HepG2 (cell line): ENCODE results near the gene GPATCH8. TPM values are rescaled to one million over a fixed set of nuclear protein-coding genes. Genes with fewer than 3 reads are reported as not detected.

ENCODE experiments used
- CEBPZ ChIP-seq: IDR thresholded peaks from 2 replicates; pipeline ENCODE4 v1.6.1; 2012; ENCODE audit warnings: low read length, improper control_type of control experiment
- CREBL2 ChIP-seq: sonication (generic); formaldehyde crosslinking; IDR thresholded peaks from 2 replicates; pipeline ENCODE4 v1.8.1; 2023; ENCODE audit warnings: missing genetic modification reagents, mild to moderate bottlenecking, borderline replicate concordance
- GTF3A ChIP-seq: sonication (generic); formaldehyde crosslinking; conservative IDR thresholded peaks from 2 replicates; pipeline ENCODE4 v1.4.0; 2020; ENCODE audit warnings: mild to moderate bottlenecking, missing genetic modification reagents
- HDAC1 ChIP-seq: sonication (generic); formaldehyde crosslinking; IDR thresholded peaks from 2 replicates; pipeline ENCODE4 v1.5.1; 2020; ENCODE audit warnings: mild to moderate bottlenecking, missing genetic modification reagents
- HOMEZ ChIP-seq: IDR thresholded peaks from 2 replicates; pipeline ENCODE4 v1.6.1; 2016; ENCODE audit warnings: low read depth
- KDM2A ChIP-seq: sonication (generic); formaldehyde crosslinking; IDR thresholded peaks from 2 replicates; pipeline ENCODE4 v1.4.0; 2020; ENCODE audit warnings: low read depth, missing genetic modification reagents, borderline replicate concordance
- MTF2 ChIP-seq: sonication (generic); formaldehyde crosslinking; IDR thresholded peaks from 2 replicates; pipeline ENCODE4 v1.5.0; 2020; ENCODE audit warnings: missing genetic modification reagents, borderline replicate concordance
- NFE2L1 ChIP-seq: sonication (generic); formaldehyde crosslinking; IDR thresholded peaks from 2 replicates; pipeline ENCODE4 v1.4.0; 2020; ENCODE audit warnings: missing genetic modification reagents, mild to moderate bottlenecking, borderline replicate concordance
- POLR2AphosphoS5 ChIP-seq: IDR thresholded peaks from 2 replicates; pipeline ENCODE4 v1.6.1; 2012; ENCODE audit warnings: low read depth, low read length
- ZNF263 ChIP-seq: sonication (generic); formaldehyde crosslinking; IDR thresholded peaks from 2 replicates; pipeline ENCODE4 v1.4.0; 2020; ENCODE audit warnings: missing genetic modification reagents
- ZNF282 ChIP-seq: fragments of 450-650 bp; IDR thresholded peaks from 2 replicates; pipeline ENCODE4 v1.6.1; 2018; ENCODE audit not compliant: partially characterized antibody
- ZNF567 ChIP-seq: sonication (generic); formaldehyde crosslinking; IDR thresholded peaks from 2 replicates; pipeline ENCODE4 v1.8.1; 2023; ENCODE audit warnings: mild to moderate bottlenecking, missing genetic modification reagents, borderline replicate concordance
- ZSCAN25 ChIP-seq: sonication (generic); formaldehyde crosslinking; IDR thresholded peaks from 2 replicates; pipeline ENCODE4 v1.8.0; 2022; ENCODE audit warnings: mild to moderate bottlenecking, missing genetic modification reagents
- polyA plus RNA-seq, 8 experiments: library from polyadenylated mRNA; depleted of rRNA in 3 of 8; stranded (reverse) in 7 of 8; unstranded in 1 of 8; fragments of >200 nt; fragmentation: Illumina TruSeq in 4 of 8; extraction: Trizol in 4 of 8; gene quantifications; 2 replicates each; pipeline versions ENCODE4 v1.2.1 to v1.2.3, GENCODE V29; 2011 to 2016; ENCODE audit warnings: low read depth in 4 of 8, missing spikeins in 1 of 8, mixed read lengths in 1 of 8; ENCODE audit not compliant: insufficient read depth in 1 of 8
- total RNA-seq, 5 experiments: library from RNA; depleted of rRNA; stranded (reverse); fragments of >200 nt; fragmentation: Illumina TruSeq; extraction: Trizol; gene quantifications; 2 replicates each; pipeline ENCODE4 v1.2.3, GENCODE V29; 2016; ENCODE audit warnings: low read depth in 1 of 5
- TF ChIP-seq, protein P1 (sequence below): sonication (generic); formaldehyde crosslinking; IDR thresholded peaks from 2 replicates; pipeline ENCODE4 v1.8.0; 2022; ENCODE audit warnings: mild to moderate bottlenecking, missing genetic modification reagents

Gene GPATCH8
- total and polyA plus RNA-seq, 2 of the 13 experiments (the other 11 are each of a cell fraction or from before 2014, with no cell fraction given), result 20.7 to 21.5 TPM

DNA sequence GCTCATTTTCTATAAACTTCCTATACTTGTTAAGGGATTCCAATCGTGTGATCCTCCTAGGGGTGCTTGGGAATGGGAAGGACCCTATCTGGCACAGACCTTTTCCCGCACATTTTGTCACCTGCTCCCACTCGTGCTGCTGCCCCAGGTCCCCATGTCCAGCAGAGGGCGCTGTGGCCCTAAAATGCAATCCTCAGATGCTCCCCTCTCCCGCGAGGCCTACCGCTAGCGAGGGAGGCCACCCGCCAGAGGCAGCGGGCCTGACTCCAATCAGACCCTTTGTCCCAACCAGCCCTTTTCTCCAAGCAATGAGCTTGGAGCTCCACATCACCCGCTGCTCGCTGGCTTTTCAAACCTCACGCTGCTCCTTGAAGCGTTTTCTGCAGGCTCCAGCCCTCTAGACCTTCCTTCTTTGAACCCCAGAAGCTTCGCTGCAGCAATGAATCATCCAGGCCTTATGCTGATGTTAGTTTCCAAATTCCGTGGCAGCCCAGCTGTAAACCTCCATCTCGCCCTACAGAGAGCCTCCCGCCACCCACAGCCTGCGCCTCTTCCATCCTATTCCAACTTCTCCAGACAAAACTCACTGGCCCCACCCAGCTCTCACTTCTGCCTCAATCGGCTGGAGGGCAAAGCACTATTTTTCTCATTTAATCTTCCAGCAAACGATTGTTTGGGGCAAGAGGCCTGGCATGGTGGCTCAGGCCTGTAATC, 30.5 kb upstream of the GPATCH8 start (continued):
- TF ChIP-seq HOMEZ (CRISPR knock-in tag) (no peak), GTF3A (CRISPR knock-in tag) (no peak), ZNF263 (CRISPR knock-in tag) (no peak), ZNF282 (no peak), MTF2 (no peak), POLR2AphosphoS5 (no peak), ZSCAN25 (CRISPR knock-in tag) (peak; percentile 60; the same call in 1 of the 2 replicates), ZNF567 (no peak), HDAC1 (CRISPR knock-in tag) (no peak; the same call in 1 of the 2 replicates), KDM2A (CRISPR knock-in tag) (peak; percentile 92), CEBPZ (no peak), NFE2L1 (CRISPR knock-in tag) (no peak), CREBL2 (no peak)
- TF ChIP-seq, protein P1, sequence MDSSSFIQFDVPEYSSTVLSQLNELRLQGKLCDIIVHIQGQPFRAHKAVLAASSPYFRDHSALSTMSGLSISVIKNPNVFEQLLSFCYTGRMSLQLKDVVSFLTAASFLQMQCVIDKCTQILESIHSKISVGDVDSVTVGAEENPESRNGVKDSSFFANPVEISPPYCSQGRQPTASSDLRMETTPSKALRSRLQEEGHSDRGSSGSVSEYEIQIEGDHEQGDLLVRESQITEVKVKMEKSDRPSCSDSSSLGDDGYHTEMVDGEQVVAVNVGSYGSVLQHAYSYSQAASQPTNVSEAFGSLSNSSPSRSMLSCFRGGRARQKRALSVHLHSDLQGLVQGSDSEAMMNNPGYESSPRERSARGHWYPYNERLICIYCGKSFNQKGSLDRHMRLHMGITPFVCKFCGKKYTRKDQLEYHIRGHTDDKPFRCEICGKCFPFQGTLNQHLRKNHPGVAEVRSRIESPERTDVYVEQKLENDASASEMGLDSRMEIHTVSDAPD (CRISPR knock-in tag), result no peak
